Right kidney (tissue), 1 donor: ENCODE measurements around the gene B3GAT1.

ENCODE experiments used
- DNase-seq: peaks from one replicate; pipeline ENCODE4 v3.0.0-alpha.2; 2016

The B3GAT1 gene

GRCh38 chr11:134391656-134392055 is 20.4 kb downstream of the B3GAT1 start:
- DNase-seq = no peak

- DNase-seq = no peak
Measured at GRCh38 chr11:134390706-134391569, 21.1 kb downstream of the B3GAT1 start.

- DNase-seq = no peak
Measured at GRCh38 chr11:134389464-134390180, 22.4 kb downstream of the B3GAT1 start.

GRCh38 chr11:134388590-134388989 is 23.5 kb downstream of the B3GAT1 start:
- no peak for DNase-seq

GRCh38 chr11:134387501-134387900 is 24.5 kb downstream of the B3GAT1 start:
- DNase-seq = no peak

GRCh38 chr11:134386945-134387344 is 25.1 kb downstream of the B3GAT1 start:
- DNase-seq = no peak

- no peak for DNase-seq
Measured at GRCh38 chr11:134385774-134386565, 26.1 kb downstream of the B3GAT1 start.

- no peak for DNase-seq
Measured at GRCh38 chr11:134385171-134385570, 26.9 kb downstream of the B3GAT1 start.

GRCh38 chr11:134384406-134384805 is 27.6 kb downstream of the B3GAT1 start:
- no peak for DNase-seq

GRCh38 chr11:134383576-134384221 is 28.3 kb downstream of the B3GAT1 start:
- no peak for DNase-seq

GRCh38 chr11:134382830-134383229 is 29.2 kb downstream of the B3GAT1 start:
- DNase-seq = no peak

GRCh38 chr11:134382257-134382656 is 29.8 kb downstream of the B3GAT1 start:
- DNase-seq = no peak

GRCh38 chr11:134380785-134381184 is 31.3 kb downstream of the B3GAT1 start:
- no peak for DNase-seq

- DNase-seq = no peak
Measured at GRCh38 chr11:134380229-134380628, 31.8 kb downstream of the B3GAT1 start.

GRCh38 chr11:134379241-134379640 is 32.8 kb downstream of the B3GAT1 start:
- no peak for DNase-seq

GRCh38 chr11:134377876-134378275 is 34.2 kb downstream of the B3GAT1 start:
- DNase-seq = no peak

- no peak for DNase-seq
Measured at GRCh38 chr11:134376150-134376921, 35.7 kb downstream of the B3GAT1 start.

- DNase-seq = no peak
Measured at GRCh38 chr11:134374891-134375550, 37.0 kb downstream of the B3GAT1 start.

- no peak for DNase-seq
Measured at GRCh38 chr11:134374171-134374570, 37.9 kb downstream of the B3GAT1 start.

GRCh38 chr11:134373591-134374052 is 38.4 kb downstream of the B3GAT1 start:
- DNase-seq = no peak

GRCh38 chr11:134372961-134373360 is 39.1 kb downstream of the B3GAT1 start:
- no peak for DNase-seq
